ENCODE results near the gene ZMIZ1.
"Not testable (repeated sequence)": the region's sequence is repeated elsewhere in the genome, so short reads cannot be mapped to it uniquely, and the experiment has no call there.

Gene ZMIZ1

DNA sequence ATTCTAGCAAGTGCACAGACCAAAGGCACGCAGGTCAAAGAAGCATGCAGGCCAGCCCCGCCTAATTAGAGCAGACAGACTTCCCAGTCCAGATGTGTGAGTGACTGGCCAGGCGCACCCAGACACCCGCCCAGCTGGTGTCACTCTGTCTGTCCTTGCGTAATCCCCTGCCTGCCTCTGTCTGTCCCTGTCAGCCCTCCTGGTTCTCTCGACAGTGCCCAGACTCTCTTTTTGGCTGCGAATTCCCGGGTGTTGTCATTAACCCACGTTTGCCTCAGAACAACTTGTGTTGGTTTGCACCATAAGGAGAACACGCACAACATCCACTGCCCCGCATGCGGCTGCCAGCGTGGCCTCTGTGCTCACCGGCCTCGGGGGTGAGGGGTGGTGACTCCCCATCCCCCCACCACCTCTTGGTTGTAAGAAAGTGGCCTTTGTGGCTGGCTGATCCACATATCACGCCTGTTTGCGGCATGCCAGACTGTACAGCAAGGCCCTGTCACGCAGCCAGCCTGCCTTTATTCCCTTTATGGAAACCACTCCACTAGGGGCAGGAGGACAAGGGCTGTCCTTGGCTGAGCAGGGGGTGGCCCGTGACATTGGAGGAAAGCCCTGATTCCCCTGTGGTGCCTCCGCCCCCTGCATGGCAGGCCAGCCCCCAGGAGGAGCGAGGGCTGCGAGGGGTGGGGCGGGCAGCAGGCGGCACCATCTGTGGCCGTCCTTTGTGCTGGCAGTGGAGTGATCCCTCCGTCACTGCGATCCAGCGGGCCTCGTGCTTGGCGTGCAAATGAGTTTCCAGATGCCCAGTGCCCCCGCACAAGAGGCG, 205.7 kb downstream of the ZMIZ1 start:
- DNase-seq, result peak; percentile 89

DNA sequence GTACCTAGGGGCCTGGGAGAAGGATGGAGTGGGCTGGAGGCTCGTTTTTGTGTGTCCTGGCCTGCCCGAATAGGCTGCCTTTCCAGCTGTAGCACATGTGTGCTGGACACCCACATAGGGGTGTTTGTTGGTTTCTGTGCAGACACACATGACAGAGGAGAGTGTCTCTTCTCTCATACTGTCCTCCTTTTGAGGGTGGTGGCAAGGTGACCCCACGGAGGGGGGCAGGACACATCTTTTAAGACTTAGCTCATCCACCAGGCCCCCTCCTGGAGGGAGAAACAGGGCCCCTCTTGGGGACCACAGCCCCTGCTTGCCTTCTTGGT, 206.3 kb downstream of the ZMIZ1 start:
- DNase-seq, result no peak

DNA sequence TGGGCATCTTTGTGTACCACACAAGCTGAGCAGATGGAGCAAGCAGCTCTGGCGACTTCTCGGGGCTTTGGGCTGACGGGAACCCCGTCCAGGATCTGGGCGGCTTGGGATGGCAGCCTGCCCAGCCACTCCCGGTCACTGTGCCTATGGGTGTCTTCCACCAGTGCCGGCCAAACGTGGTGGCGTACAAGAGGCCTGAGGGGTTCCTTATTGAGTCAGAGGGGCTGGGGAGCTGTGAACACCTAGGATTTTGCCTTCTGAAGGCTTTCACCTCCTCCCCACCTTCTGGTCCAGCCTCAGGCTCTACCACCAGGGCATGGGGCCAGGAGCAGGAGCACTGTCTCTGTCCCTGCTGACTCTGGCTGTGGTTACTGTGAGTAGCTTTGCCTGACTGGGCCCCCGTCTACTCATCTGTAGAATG, 206.7 kb downstream of the ZMIZ1 start:
- no peak for DNase-seq

DNA sequence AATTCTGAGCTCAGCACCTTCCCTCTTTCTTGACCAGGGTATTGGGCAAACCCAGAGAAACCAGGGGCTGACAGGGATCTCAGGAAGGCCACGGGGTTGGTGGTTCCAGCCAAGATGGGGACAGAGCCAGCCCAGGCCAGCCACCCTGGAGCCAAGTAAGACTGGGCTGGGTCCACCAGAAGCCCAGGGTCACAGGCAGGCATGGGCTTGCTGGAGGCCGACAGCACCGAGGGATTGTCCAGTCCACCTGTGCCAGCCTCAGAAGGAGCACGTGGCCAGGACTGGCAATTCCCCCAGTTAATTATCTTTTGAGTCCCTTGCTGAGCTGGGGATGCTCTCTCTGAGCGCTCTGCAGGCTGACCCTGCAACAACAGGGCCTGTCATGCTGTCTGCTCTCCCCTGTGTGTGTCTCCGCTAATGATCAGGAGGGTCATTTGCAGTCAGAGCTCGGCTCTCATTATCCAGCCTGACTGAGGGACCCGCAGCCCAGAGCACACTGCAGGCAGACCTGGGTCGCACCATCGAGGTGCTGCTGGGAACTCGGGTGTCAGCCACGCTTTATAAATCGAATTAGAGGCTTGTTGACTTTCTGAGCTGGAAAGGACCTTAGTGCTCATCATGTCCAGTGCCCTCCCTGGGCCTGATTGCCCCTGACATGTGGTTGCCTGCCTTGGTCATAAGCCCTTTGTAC, 209.0 kb downstream of the ZMIZ1 start:
- no peak for DNase-seq

DNA sequence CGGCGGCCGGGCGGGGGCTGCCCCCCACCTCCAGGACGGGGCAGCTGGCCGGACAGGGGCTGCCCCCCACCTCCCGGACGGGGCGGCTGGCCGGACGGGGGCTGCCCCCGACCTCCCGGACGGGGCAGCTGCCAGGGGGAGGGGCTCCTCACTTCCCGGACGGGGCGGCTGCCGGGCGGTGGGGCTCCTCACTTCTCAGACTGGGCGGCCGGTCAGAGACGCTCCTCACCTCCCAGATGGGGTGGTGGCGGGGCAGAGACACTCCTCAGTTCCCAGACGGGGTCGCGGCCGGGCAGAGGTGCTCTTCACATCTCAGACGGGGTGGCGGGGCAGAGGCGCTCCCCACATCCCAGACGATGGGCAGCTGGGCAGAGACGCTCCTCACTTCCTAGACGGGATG, 210.3 kb downstream of the ZMIZ1 start:
- not testable (repeated sequence) for DNase-seq

DNA sequence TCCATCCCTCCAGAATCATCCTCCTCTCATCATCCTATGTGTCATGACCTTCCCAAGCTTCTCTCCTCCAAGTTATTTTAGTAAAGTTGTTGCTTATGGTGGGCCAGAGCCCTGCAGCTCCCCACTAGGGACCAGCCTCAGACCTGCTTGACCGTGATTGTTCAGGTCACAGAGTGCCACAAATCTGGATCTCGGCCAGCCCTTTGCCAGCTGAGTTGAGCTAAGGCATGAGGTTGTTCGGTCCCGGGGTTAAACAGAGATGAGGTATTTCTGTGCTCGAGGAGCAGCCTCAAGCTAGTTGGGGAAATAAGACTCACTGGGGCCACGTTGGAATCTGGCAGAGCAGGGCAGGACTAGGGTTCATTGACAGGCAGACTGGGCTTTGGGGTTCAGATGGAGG, 212.2 kb downstream of the ZMIZ1 start:
- no peak for DNase-seq

DNA sequence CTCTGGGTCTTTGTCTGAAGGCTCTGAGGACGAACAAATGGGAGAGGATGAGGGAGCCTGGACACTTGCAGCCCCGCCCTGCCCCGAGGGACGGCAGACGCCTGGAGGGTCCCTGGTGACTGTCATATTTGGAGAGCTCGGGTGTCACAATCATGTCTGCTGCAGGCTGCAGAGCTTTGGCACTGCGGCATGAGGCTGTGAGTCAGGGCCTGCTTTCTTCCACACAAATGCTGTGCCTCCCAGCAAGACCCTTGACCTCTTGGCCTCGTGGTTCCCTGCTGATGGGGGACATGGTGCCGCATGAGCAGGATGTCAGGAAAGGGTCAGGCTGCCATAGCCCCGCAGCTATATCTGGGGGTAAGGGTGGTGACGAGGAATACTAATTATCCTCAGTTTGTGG, 213.6 kb downstream of the ZMIZ1 start:
- no peak for DNase-seq

DNA sequence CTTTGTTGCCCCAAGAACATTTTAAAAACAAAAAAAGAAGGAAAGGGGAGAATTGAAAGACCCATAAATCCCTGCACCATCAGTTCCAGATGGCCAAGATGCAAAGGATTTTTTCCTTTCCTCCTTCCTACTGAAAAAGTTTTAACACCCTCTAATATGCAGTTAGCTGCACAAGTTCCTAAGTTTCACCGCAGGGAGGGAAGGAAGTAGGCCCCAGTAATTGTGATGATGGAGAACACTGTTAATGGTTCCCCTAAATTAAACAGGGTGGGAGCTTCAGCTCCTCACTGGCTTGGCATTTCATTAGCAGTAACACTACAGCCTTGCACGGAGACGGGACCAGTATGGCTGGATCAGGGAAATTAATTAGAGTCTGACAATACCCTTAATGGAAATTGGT, 214.8 kb downstream of the ZMIZ1 start:
- DNase-seq, result peak; percentile 14

DNA sequence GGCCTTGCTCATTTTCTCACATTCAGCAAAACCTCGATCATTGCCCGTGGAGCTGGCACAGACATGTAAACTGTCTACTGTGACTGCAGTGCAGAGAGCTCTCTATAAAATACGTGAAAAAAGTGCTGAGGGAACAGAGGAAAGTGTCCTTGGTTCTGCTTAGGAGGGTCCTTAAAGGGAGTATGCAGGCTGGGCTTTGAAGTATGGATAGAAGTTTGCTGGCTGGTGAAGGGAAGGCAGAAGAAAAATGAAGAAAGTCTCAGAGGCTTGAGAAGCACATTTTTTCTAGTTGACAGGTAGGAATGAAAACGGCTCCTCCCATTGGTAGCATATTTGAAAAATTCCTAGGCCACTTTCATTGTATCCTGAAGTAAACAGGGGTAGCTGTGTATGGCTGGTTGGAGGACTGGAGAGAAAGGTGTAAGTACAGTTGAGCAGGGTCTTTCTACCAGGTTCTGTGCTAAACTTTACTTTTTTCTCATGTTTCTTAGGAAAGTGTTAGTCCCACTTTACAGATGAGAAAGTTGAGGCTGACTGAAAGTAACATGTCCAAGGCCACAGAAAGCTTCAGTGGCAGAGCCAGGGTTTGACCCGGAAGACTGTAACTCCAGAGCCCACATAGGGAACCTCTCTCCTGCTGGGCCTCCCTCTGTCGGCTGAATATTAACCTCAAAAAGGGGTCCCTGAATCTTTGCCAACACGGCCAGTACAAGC, 215.5 kb downstream of the ZMIZ1 start:
- no peak for DNase-seq

DNA sequence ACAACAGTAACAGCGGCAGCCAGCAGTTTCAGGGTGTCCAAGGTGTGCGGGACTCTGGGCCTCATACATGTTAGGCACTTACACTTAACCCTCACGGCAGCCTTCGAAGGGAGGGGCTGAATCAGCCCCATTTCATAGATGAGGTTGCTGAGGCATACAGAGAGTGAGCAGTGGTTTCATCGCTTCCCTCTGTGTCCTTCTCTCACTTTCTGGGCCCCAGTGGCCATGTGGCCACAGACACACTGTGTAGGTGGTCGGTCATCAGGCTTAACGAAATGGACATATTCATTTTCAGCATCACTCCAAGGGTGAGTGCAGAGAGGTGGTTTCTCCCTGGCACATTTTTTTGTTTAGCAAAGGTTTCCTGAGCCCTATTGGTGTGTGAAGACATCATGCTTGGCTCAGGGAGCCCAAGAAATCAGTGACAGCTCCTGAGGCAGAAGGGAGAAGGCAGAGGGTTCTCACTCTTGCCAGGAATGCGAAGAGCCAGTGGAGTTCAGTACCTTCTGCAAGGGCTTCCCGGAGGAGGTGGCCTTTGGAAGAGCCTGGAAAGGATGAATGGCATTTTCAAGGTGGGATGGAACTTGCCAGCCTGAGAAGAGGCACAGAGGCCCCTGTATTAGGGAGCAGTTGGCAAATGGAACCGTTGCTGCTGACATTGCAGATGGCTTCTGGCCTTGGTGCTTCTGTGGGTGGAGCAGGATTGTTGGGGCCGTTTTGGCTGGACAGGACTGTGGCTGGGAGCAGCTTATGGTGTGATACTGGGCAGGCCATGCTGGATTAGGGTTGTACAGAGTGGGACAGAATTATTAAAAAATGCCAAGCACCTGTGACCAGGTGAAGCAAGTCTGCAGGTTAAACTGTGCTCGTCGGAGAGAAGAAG, 216.8 kb downstream of the ZMIZ1 start:
- peak; percentile 32 for DNase-seq

DNA sequence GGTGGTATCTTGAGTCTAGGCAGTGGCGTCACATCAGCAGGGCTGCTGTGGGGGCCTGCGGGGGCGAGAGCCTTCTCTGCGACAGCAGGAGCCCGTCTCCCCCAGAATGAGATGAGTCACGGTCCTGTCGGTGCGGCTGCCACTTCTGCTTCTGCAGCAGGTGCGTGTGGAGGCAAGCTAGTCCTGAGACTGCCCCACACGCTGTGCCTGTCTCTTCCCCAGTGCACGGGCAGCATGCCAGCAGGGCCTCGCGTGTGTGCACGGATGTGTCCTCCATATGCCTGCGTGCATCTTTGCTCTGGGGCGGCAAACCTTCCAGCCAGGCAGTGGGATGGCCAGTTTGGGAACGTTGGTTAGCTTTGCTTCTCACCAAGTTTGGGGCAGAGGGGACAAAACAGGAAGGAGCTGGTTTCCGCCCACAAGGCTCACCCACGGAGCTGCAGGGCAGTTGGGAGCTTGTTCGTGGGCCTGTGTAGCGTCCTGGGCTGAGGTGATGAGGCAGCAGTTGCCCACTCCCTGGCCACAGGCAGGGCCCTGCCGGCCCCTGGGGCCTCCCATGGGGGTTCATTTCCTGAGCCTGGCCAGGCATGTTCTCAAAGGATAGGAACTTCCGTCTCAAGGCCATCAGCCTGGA, 217.7 kb downstream of the ZMIZ1 start:
- peak; percentile 98 for DNase-seq

DNA sequence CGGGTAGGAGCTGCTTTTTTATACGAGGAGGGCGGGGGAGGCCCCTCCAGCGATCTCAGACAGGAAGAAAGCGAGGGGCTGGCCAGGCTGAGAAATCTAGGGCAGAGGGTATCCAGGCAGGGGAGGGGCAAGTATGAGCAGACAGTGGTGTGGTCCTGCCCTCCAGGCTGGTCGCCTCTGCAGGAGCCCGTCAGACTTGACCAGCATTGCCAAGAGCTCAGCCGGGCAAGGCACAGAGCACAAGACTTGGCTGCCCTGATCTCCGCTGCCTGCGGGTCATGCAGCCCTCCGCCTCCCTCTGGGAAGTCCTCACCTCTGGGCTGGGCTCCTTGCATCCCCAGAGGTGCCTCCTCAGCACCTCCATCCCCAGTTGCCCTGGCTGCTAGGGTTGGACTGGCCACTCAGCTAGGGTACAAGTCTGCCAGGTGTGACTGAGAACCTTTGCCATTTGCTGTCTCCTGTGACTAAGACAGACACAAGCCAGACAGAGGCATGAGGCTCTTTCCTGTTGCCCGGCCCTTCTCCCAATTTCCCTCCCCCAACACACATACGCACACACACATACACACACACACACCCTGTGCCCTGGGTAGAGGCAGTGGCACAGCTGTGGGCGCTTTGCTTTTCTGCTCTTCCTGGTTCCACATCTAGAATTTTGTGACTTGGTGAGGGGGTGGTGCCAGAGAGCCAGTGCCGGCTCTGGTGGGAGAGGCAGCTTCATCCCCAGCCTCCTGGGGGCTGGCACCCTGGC, 219.4 kb downstream of the ZMIZ1 start:
- DNase-seq, result no peak

DNA sequence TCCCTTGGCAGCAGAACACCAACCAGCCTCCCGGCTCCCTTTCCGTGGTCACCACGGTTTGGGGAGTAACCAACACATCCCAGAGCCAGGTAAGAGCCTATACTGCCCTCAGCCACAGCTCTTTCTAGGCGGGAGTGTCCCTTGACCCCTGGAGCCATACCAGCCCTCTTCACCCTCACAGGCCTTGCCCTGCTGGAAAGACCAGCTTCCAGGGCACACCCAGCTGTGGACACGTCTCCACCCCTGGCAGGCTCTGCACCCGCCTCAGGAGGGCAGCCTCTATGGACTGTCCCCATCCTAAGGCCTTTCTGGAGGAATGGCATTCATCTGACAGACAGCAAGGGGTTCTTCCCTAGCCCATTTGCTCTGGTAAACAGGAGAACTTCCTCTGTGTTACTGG, 221.0 kb downstream of the ZMIZ1 start:
- DNase-seq, result no peak

DNA sequence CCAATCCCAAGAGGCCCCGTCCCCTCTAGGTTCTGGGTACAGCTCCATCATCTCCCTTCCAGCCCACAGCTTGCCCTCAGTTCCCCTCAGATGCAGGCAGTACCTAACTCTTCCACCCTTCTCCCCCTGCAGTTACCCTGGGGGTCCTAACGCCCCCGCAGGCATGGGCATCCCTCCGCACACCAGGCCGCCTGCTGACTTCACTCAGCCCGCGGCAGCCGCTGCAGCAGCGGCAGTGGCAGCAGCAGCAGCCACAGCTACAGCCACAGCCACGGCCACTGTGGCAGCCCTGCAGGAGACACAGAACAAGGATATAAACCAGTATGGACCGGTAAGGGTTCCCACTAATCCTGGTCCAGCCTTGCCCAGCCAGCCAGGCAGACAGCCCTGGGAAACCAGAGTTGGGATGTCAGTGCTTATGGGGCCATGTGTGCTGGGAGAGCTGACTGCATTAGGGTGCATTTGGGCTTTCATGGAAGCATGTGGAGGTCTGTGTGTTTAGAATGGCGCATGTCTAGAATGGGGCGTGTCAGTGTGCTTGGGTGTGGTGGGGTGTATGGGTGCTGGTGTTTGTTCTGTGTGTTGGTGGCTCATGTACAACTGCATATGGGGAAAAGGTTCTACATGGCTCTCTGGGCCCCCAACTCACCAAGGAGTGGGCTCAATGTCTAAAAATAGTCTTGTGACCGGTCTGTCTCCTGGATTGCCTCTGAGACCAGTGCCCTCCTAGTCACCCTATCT, 223.4 kb downstream of the ZMIZ1 start:
- DNase-seq, result no peak

DNA sequence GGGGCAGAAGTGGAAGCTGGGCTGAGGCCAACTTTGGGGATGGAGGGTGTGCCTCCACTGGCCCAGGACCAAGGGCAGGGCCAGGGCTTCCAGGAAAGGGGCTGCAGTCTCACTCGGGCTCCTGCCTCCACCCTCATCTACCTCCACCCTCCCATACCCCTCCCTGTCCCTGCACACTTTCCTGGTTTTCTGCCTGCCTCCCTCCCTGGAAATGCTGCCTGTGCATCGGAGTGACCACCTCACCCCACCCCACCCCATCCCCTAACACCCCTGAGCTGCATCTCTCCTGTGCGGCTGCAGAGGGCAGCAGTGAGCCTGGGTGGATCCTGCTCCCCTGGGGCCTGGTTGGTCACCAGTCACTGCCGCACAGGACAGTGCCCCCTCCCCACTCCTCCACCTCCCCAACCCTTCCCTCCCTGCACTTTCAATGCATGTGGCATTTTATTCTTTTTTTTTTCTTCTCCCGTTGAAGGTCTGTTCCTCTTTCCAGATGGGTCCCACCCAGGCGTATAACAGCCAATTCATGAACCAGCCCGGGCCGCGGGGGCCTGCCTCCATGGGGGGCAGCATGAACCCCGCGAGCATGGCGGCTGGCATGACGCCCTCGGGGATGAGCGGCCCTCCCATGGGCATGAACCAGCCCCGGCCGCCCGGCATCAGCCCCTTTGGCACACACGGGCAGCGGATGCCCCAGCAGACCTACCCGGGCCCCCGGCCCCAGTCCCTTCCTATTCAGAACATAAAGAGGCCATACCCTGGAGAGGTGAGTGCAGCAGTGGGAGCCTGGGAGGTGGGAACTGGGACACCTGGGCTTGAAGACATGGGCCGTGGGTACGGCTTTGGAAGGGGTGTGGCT, 224.4 kb downstream of the ZMIZ1 start:
- peak; percentile 39 for DNase-seq

DNA sequence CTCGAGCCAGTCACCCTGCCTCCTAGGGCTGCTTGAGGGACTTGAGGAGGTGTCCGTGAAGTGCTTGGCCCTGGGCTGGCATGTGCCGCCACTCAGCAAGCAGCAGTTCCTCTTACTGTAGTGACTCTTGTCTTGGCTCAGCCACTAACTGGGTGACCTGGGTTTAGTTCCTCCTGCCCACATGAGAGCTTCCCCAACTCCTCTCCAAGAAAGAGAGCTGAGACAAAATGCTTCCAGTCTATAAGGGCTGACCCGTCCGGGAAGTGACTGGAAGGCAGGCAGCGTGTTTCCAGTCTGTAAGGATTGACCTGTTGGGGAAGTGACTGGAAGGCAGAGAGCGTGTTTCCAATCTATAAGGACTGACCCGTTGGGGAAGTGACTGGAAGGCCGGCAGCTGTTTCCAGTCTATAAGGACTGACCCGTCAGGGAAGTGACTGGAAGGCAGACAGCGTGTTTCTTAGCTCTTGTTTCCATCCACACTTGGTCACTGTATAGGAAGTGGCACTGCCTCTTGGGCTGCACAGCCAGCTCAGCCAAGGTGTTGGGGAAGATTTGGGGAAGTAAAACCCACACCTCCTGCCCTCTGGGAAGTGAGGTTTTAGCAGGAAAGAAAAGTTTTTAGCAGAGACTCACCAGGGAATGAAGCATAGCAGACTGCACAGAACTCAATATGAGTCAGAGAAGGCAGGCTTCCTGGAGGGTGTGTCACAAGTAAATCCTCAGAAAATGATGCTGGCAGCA, 225.2 kb downstream of the ZMIZ1 start:
- peak; percentile 92 for DNase-seq

DNA sequence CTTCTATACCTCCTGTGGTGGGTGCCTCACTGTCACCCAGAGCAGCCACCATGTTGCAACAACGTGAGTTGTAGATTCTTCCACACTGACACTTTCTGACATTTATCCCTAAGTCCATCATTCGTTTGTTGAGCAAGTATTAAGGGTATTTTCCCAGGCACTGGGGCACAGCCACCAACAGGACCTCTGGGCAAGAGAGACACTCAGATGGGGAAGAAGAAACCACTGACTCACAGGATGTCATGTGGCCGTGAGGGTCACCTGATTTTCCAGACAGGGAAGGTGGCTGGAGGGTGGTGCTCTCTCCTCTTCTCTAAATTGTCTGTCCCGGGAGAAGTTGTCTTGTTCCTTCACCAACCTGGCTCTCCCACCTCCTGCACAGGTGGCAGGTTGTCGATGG, 226.8 kb downstream of the ZMIZ1 start:
- DNase-seq, result peak; percentile 57

DNA sequence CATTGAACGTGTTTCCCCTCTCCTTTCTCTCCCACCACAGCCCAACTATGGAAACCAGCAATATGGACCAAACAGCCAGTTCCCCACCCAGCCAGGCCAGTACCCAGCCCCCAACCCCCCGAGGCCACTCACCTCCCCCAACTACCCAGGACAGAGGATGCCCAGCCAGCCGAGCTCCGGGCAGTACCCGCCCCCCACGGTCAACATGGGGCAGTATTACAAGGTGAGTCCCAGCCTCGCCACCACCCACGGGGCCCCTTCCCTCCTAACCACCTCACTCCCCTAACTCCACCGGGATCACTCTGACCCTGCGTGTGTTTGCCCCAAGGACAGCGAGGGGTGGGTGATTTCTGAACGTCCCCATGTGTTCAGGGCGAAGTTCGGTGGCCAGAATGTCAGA, 227.7 kb downstream of the ZMIZ1 start:
- no peak for DNase-seq
